IPS-NIHi11 (cell line): Measurements from ENCODE around the gene ANKRD13A.
"Not testable (repeated sequence)": the region's sequence is repeated elsewhere in the genome, so short reads cannot be mapped to it uniquely, and the experiment has no call there.

Source experiments
- DNase-seq: peaks from one replicate; pipeline ENCODE4 v3.0.0; 2012; ENCODE audit warnings: mixed read lengths, low spot score

ANKRD13A gene

DNA sequence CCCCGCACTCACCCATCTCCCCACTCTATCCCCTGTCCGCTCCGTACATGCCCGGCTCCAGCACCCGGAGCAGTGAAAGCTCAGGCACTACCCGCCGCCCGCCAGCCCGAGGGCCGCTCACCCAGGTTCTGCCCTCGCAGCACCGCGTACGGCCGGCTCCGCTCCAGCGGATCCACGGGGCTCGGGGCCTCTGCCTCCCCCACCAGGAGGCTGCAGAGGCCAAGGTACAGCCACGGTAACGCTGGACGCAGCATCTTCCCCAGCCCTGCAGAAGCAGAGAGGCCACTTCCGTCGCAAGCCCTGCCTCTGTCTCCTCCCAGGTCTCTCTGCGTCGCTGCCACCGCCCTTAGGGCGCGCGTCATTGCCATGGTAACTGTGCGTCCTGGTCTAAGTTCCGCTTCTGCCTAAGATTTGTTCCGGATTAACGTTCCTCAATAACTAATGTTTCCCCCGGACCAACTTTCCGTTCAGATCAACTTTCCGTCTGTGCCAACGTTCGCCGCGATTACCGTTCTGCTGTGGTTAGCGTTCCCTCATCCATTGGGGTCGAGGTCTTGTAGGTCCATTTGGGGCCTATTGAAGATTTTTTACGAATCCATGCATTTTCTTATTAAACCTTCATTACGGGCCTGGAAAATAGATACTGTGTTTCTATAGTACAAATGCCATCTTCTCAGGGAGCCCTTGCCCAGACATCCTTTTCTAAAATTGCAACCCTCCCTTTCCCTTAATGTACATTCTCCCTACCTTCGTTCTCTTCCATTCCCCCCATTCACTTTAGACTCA is 49.2 kb downstream of the ANKRD13A start, which contains the start of gene C12orf76:
Gene C12orf76 (minus strand): TSS at position 281 of the 786 bp plus-strand sequence. CDS start 27 bp downstream, at position 254.
- peak; percentile 93 for DNase-seq

DNA sequence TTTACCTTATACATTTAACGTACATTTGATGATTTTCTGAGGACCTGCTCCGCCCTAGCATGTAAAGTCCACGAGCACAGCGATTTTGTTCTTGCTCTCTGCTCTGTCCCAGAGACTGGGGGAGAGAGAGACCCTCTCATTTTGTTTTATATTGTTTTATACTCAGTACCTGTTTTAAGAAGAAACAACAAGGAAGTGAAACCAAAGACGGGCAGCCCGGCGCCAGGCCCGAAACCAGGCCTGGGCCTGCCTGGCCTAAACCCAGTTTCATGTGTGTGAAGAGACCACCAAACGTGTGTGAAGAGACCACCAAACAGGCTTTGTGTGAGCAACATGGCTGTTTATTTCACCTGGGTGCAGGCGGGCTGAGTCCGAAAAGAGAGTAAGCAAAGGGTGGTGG is 49.8 kb downstream of the ANKRD13A start:
- DNase-seq: not testable (repeated sequence)

DNA sequence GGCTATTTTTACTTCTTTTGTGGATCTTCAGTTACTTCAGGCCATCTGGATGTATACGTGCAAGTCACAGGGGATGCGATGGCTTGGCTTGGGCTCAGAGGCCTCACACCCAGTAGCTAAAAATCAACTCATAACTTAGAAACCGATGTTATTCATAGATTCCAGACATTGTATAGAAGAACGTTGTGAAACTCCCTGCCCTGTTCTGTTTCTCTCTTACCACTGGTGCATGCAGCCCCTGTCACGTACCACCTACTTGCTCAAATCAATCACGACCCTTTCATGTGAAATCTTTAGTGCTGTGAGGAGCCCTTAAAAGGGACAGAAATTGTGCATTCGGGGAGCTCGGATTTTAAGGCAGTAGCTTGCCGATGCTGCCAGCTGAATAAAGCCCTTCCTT is 50.4 kb downstream of the ANKRD13A start:
- DNase-seq: not testable (repeated sequence)

DNA sequence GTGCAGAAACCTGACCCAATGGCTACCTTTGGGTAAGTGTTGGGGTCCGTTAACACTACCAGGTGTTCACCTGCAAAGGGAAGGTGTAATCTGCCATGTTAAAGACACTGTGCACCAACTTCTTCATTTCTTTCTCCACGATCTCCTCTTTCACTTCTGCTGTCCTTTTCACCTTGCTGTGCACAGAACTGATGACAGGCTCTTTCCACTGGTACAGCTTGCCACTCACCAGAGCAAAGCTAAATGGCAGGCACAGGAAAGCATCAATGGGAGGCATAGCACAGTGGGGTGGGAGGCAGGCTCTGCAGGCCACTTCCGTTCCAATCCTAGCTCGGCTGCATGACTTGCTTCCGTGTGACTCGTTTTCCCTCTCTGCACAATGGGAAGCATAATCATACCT is 51.7 kb downstream of the ANKRD13A start:
- DNase-seq: no peak

DNA sequence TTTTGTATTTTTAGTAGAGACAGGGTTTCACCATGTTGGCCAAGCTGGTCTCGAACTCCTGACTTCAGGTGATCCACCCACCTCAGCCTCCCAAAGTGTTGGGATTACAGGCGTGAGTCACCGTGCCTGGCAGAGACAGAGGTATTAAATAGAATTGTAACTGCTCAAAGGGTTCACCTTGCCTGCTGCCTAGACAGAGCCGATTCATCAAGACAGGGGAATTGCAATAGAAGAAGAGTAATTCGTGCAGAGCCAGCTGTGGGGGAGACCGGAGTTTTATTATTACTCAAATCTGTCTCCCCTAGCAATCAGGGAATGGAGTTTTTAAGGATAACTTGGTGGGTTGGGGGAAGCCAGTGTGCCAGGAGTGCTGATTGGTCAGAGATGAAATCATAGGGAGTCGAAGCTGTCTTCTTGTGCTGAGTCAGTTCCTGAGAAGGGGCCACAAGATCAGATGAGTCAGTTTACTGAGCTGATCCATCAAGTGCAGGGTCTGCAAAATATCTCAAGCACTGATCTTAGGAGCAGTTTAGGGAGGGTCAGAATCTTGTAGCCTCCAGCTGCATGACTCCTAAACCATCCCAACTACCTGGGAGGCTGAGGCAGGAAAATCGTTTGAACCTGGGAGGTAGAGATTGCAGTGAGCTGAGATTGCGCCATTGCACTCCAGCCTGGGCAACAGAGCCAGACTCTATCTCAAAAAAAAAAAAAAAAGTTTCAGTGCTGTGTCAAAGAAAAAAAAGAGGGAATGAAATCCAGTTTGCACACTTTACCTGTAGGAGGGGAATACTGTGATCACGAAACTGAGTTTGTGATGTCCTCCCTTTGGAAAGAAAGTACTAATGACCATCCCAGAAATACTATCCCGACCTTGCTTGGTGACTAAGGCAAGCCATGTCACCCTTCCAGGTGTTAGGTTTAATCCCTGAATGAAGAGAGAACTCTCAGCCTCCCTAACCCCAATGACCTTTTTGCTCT is 56.4 kb downstream of the ANKRD13A start:
- DNase-seq: not testable (repeated sequence)

DNA sequence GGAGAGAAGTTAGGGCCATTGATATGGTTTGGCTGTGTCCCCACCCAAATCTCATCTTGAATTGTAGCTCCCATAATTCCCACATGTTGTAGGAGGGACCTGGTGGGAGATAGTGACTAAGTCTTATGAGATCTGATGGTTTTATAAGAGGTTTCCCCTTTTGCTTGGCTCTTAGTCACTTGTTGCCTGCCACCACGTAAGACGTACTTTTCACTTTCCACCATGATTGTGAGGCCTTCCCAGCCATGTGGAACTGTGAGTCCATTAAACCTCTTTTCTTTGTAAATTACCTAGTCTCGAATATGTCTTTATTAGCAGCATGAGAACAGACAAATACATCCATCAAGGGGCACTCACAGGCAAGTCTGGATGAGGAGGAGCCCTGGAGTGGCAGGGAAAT is 57.4 kb downstream of the ANKRD13A start:
- not testable (repeated sequence) for DNase-seq

DNA sequence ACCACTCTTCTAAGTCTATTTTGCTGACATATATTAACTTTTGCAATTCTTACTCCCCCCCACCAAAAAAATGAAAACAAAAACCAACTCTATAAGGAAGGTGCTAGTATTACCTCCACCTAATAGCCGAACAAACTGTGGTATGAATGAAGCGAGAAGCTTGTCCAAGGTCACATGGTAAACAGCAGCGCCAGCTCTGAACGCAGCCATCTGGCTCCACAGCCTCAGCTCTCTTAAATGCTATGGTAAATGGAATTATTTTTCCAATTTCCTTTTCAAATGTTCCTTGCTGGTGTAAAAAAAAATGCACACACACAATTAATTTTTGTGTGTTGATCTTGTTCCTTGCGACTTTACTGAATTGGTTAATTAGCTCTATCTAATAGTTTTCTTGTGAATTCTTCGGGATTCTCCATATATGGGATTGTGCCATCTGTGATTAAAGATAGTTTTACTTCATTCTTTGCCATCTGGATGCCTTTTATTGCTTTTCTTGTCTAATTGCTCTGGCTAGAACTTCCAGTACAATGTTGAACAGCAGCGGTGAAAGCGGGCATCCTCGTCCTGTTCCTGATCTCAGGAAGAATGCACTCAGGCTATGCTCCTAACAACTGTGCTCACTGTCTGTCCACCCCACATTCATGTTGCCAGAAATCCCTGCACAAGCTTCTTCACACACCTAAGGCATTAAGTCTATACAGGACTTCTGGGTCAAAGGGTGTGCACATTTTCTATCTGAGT is 59.8 kb downstream of the ANKRD13A start:
- no peak for DNase-seq

DNA sequence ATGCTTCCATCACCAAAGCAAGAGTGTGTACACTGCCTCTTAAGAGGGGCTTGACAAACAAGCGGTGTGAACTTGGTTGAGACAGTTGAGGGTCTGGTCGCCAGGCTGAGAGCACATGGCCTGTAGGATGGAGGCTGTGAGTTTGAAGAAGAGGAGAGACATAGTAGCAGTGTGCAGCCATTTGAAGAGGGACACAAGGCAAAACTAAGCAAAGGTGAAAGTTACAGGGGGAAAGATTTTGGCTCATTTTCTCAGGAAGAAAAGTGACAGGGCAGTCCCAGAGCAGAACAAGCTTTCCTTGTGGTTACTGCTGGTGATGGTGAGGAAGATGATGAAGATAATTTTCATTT is 60.4 kb downstream of the ANKRD13A start:
- DNase-seq: no peak

DNA sequence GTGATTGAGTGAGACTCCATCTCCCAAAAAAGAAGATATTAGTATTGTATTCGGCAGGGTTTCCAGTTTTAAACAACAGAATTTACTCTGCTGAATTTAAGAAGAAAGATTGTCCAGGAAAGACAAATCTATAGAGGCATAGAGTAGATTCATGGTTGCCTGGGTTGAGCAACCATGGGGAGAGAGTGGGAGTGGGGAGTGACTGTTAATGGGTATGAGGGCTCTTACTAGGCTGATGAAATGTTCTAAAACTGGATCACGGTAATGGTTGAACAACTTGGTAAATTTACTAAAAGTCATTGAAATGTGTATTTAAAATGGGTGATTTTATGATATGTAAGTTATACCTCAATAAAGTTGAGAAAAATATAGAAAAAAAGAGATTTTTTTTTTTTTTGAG is 63.0 kb downstream of the ANKRD13A start:
- DNase-seq: no peak

DNA sequence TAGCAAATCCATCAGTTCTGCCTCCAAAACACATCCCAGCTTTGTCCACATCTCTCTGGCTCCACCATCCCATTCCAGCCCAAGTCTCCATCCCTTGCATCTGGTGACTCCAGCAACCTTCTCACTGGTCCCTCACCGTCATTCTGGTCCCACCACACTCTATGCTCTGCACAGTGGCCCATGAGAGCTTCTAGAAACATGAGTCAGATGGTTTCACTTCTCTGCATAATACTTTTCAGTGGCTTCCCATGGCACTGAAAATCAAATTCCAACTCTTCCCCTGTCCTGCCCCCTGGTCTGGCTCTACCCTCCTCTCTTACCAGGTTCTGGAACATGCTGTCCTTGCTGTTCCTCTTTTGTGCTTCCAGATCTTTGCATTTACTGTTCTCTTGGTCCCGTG is 66.3 kb downstream of the ANKRD13A start:
- no peak for DNase-seq

DNA sequence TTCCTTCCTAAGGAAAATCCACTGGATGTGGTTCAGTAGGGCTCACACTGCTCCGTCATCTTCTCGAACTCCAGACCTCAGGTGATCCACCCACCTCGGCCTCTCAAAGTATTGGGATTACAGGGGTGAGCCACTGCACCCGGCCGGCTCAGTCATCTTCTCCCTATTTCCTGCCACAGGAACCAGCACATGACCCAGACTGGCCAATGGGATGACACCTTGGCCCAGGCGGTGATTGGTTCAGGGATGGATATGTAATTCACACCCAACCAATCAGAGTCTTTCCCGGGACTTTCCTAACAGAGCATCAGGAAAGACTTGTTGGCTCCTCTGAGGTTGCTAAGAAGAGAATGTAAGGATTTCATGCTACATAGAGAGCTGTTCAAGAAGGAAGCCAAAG is 68.3 kb downstream of the ANKRD13A start:
- no peak for DNase-seq

DNA sequence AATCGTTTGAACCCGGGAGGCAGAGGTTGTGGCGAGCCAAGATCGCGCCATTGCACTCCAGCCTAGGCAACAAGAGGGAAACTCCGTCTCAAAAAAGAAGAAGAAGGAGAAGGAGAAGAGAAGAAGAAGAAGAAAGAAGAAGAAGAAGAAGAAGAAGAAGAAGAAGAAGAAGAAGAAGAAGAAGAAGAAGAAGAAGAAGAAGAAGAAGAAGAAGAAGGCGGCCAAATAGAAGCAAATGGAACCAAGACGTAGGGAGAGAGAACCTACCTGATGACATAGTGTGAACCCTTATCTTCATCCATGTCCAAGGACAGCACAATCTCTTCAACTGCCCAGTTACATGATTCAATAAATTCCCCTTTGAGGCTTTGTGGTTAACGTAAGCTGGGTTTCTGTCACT is 68.9 kb downstream of the ANKRD13A start:
- DNase-seq: not testable (repeated sequence)

DNA sequence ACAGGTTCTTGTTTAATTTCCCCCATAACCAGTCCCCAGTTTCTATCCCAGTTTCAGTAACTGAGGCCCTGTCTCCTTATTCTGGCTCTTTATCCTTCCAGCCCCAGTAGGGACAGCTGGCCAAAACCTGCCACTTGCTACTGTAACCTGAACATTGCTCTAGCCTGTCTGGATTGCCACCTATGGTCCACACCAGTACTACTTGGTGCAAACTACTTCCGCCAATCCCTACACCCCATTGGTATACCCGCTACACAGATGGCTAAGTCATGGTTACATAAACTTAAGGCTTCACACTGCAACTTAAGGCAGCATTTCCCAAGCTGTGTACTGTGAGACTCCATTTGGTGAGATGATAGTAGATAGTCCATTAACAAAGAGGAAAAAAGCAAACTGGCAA is 69.4 kb downstream of the ANKRD13A start:
- DNase-seq: no peak

DNA sequence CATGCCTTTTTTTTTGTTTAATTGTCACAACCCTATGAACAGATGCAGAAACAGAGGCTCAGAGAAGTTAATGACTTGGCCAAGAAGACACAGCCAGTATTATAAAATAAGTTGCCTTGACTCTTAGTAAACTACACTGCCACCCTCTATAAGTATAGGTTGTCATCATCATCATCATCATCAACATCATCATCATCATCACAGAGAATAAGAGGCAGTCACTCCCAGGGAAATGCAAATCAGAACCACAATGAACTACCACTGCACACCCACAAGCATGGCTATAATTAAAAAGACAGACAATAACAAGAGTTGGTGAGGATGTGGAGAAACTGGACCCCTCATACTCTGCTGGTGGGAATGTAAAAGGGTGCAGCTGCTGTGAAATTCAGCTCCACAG is 72.3 kb downstream of the ANKRD13A start:
- DNase-seq: no peak

DNA sequence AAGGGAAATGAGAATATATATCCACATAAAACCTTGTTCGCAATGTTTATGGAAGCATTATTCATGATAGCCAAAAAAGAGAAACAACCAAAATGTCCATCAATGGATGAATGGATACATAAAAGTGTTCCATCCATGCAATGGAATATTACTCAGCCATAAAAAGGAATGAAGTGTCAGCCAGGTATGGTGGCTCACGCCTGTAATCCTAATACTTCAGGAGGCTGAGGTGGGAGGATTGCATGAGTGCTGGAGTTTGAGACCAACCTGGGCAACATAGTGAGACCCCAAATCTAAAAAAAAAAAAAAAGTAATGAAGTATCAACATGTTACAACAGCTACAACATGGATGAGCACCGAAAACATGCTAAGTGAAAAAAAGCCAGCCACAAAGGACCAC is 72.7 kb downstream of the ANKRD13A start:
- no peak for DNase-seq

DNA sequence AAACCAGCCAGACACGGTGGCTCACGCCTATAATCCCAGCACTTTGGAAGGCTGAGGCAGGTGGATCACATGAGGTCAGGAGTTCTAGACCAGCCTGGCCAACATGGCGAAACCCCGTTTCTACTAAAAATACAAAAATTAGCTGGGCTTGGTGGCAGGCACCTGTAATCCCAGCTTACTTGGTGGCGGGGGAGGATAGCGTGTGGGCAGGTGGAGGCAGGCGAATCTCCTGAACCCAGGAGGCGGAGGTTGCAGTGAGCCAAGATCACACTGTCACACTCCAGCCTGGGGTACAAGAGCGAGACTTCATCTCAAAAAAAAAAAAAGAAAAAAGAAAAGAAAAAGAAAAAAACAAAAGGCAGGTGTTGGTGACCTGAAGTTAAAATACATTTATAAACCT is 73.4 kb downstream of the ANKRD13A start:
- not testable (repeated sequence) for DNase-seq

DNA sequence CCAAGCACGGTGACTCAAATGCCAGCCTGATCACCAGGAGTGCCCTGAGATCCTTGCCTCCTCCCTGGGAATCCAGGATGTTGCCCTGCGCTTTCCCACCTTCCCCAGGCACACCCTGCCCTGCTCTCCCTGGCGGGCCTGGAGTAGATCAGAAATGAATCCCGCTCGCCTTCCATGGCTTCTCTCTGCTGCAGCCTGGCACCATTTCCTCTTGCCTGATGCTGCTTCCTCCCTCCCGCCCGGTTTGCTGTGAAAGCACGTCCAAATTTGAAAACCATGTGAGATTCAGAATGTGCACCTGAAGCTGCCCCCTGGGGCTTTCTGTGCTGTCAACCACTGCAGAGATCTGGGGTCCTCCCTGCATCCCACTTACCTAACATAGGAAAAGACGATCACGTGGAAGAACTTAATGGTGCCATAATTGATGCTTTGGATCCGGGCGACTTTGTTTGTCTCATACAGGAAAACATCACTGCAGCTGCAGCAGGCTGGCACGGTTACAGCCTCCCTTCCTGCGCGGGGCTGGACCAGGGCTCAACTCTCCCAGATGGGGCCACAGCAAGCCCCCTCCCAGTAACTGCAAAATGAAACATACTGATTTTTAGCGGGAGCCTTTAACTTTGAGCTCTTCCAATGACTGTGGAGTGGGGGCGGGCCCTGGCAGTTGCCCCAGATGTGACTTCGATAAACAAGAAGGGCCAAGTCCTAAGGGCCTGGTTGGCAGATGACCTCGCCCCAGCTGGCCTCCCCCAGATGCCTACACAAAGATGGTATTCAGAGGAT is 74.0 kb downstream of the ANKRD13A start:
- peak; percentile 26 for DNase-seq

DNA sequence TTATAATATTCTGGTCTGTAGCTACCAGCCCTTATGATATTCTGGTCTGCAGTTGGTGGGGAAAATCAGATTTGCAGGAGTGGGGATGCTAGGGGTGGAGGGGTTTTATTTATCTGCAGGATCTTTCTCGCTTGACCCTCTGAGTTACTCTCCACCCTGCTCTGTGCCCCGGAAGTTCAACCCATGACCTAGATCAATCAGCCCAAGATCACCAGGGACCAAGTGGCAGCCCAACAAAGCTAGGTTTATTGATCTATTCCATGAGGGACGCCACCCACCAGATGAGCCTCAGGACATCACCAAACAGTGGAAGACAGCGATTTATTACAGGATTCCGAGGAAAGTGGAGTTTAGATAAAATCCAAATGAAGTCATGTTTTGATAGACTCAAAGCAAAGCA is 74.9 kb downstream of the ANKRD13A start:
- DNase-seq: no peak

DNA sequence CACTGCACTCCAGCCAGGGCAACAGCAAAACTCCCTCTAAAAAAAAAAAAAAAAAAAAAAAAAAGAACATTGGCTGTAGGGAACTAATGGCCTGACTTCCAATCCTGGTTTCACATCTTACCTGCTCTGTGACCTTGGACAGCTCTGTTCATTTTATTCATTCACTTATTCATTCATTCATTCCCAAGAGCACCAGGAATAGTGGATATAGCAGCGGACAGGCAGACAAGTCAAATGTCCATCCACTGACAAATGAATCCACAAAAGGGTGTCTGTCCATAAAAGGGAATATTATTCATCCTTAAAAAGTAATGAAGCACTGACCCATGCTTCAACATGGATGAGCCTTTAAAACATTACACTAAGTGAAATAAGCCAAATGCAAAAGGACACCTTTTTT is 76.7 kb downstream of the ANKRD13A start:
- no peak for DNase-seq

DNA sequence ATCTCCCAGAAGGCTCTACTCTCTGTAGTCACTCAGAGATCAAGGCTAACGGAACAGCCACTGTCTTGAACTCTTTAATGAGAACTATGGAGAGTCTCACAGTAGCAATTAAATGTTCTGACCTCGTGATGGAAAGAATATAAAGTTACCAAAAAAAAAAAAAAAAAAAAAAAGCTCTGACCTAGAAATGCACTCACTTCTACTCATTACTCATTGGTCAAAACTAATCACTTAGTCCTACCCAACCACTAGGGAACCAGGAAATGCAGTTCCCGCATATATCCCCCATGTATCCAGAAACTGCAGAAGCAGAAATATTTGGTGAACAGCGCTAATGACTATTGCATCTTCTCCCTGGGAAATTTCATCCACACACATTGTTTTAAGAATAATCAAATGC is 78.6 kb downstream of the ANKRD13A start:
- DNase-seq: no peak
